Fibroblast of skin of left biceps (primary cell): Measurements from ENCODE around the gene LDAF1.
"Not testable (repeated sequence)": the region's sequence is repeated elsewhere in the genome, so short reads cannot be mapped to it uniquely, and the experiment has no call there.

ENCODE experiments used
- DNase-seq, 2 experiments: peaks; one replicate each; pipeline ENCODE4 v3.0.0-alpha.2; 2013; ENCODE audit warnings: low read depth in 2 of 2

Gene LDAF1

DNA sequence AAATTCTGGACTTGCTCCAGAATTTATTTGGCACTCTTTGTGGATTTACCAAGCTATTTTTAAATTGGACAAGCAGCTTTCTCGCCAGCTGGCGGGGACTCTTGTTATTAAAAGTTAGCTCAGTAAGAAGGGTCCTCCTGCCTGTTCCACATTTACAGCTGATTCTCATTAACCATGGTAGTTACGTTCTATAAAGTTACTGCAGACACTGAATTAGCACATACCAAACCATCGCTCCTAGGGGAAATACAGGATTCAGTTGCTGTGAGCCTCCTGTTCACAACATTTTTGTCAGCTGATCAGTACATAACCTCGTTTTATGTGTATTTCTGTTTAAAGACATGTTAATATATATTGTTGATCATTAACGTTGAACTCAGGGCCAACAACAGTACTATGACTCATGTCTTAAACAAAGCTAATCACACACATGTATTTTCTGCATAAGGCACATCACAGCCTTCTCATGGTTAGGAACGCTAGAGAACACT is 4.2 kb downstream of the LDAF1 start:
- DNase-seq, result peak; percentile 67 to 75

DNA sequence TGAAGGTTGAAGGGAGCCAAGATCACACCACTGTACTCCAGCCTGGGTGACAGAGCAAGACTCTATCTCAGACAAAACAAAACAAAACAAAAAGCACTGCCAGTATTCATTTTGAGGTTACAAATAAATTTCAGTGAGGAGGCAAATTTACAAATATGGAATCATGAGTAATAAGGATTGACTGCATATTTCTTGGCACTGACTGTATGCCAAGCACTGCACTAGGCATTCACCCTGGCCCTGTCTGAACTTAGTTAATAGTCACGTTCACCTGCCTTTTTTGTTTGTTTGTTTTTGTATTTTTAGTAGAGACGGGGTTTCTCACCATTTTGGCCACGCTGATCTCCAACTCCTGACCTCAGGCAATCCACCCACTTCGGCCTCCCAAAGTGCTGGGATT is 5.1 kb downstream of the LDAF1 start:
- no peak for DNase-seq

GRCh38 chr16:21164521-21165168 is 6.2 kb downstream of the LDAF1 start:
- no peak for DNase-seq

DNA sequence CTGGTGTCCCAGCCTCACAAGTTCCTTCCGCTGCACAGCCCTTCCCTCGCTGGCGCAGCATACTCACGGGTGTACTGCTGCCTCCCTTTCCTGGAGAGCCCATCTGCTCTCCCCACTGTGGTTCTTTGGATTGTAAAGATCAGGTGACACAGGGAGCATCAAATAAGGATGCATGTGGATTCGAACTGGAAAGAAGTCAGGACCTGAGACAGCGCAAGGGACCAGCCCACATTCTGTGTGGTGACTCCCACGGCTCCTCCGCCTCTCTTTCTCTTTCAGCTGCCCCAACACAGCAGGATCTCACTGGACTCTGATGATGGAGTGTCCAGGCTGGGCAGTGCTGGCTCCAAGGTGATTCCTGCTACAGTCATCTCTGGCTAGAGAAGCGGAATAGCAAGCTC is 8.1 kb downstream of the LDAF1 start:
- DNase-seq, result no peak

DNA sequence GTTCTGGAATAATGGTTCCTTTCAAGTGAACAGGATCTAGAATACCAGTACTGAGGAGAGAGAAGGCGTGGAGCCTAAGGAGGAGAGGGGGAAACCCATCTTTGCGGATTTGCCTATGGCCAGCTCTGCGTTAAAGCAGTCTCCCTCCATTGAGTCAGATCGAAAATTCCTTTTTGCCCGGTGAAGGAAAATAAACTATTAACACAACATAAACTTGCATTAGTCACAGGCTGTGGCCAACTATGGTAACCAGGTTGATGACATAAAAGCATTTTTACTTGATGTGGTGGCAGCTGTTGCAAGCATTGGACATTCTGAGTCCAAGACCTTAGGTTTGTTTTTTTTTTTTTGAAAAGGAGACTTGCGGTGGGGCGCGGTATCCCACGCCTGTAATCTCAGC is 8.9 kb downstream of the LDAF1 start:
- DNase-seq, result peak; percentile 24 to 30

DNA sequence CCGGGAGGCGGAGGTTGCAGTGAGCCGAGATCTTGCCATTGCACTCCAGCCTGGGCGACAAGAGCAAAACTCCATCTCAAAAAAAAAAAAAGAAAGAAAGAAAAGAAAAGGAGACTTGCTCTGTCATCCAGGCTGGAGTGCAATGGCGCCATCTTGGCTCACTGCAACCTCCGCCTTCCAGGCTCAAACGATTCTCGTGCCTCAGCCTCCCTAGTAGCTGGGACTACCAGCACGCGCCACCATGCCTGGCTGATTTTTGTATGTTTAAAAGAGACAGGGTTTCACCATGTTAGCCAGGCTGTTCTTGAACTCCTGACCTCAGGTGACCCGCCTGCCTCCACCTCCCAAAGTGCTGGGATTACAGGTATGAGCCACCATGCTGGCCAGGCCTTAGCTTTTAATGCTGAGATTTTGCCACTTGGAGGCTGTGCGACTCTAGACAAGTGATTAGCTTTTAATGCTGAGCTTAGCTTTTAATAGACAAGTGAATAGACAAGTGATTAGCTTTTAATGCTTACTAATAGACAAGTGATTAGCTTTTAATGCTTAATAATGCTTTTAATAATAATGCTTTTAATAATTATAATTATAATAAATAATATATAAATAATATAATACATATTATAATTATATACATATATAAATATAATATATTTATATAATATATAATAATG is 9.6 kb downstream of the LDAF1 start:
- DNase-seq, result no peak

- DNase-seq, result no peak
Measured at GRCh38 chr16:21169249-21169981, 10.9 kb downstream of the LDAF1 start.

- not testable (repeated sequence) for DNase-seq
Measured at GRCh38 chr16:21170116-21170515, 11.6 kb downstream of the LDAF1 start.

DNA sequence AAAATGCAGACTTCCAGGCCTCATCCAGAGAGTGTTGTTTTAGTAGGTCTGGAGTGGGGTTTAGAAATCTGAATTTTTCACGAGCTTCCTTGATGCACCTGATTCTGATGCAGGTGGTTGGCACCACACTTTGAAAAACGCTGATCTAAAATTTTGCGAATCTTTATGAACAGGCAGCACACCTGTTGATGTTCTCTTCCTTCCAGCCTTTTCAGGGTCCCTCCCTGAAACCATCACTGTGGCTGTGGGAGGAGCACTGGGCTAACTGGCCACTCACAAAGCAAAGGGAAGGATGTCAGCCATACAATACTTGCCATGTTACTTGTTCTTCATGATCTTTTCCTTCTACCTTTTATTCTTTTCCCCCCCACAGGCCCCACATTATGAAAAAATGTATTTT is 14.2 kb downstream of the LDAF1 start:
- DNase-seq, result no peak

DNA sequence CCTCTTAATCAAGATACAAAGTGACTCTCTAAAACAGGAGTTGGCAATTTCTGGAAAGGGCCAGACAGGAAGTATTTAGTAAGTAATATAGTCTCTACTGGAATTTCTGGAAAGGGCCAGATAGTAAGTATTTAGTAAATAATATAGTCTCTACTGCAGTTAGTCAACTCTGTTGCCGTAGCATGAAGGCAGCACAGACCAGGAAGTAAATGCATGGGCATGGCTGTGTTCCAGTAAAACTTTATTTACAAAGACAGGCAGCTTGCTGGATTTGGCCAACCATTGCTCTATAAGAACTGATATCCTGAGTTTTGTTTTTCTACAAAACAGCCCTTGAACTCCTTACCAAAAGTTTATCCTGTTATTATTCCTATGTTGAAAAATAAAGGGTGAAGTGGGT is 16.9 kb downstream of the LDAF1 start:
- no peak for DNase-seq

DNA sequence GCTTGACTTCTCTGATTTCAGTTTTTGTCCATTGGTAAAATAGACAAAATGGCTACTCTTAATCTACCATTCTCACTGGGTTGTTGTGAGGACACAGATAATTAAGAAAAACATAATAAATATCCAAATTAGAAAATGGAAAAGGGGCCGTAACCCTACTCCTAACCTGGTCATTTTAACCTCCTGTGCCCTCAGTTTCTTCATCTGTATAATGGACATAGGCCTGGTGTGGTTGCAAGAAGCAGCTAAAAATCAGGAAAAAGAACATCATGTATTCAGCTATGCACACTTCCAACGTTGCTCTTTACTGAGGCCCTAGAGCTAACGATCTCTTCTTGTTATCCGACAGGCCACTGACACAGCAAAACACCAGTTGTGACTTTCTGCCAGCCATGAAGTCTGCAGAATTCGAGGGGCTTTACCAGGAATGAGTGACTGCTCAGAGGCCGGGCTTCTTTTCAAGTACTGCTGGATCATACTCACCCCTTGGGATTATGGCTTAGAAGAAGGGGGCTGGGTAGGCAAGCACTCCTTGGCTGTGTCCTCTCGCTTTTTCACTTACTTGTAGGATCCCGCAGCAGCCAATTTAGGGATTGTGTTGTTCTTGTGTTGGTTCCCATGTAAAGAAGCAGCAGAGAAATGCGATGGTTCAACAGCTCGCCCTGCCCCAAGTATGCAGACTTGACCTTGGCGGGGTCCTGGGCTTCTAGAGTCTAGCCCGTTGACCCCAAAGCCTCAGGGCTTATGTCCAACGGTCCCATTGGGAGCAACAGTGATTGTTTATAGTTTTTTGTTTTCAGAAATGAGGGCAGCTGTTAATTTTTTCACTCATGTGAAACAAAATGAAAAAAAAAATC is 20.9 kb downstream of the LDAF1 start:
- DNase-seq, result no peak

DNA sequence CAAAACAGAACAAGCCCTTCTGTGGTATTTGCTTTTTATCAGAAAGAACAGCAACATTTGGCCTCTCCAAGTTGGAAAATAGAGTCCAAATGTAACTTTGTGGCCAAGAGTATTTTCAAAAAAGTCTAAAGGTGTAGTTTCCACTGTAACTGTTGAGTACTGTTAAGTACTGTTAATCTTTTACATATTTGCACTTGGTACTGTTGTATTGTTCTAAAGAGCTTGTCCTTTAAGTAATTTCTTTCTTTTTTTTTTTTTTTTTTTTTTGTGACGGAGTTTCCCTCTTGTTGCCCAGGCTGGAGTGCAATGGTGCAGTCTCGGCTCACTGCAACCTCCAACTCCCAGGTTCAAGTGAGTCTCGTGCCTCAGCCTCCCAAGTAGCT is 21.5 kb downstream of the LDAF1 start:
- DNase-seq, result no peak

DNA sequence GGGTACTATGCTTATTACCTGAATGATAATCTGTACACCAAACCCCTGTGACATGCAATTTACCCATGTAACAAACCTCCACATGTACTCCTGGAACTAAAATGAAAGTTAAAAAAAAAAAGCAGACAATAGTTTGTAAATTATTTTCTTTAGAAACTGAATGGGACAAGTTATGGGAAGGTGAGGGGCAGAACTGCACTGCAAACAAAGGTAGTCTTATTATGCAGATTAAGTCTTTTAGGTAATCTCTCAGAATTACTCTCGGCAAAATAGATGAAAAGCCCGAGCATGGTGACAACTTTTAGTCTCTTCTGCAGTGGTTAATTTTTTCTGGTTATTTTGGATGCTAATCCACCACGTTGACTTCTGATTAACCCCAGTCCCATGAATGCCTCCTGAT is 25.5 kb downstream of the LDAF1 start:
- DNase-seq, result no peak

- DNase-seq, result no peak
Measured at GRCh38 chr16:21184834-21185233, 26.4 kb downstream of the LDAF1 start.

GRCh38 chr16:21185659-21186325 is 27.3 kb downstream of the LDAF1 start:
- DNase-seq, result no peak

GRCh38 chr16:21186326-21186691 is 27.8 kb downstream of the LDAF1 start:
- no peak for DNase-seq

GRCh38 chr16:21189311-21189710 is 30.8 kb downstream of the LDAF1 start:
- DNase-seq, result no peak

DNA sequence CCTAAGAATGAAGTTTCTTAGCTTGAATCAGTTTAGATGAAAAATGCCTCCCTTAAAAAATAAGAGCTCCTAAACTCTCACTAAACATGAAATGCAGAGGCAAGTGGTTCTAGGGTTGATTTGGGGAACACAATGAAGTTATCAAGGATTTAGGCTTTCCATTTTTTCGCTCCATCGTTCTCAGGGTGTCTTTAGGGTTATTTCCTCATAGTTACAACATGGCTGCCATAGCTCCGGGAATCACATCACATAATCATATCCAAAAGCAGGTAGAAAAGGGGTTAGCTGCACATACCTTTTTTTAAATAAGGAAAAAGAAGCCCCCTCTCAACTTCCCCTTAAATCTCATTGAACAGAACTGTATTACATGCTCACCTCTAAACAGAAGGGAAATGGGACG is 31.5 kb downstream of the LDAF1 start:
- no peak for DNase-seq

DNA sequence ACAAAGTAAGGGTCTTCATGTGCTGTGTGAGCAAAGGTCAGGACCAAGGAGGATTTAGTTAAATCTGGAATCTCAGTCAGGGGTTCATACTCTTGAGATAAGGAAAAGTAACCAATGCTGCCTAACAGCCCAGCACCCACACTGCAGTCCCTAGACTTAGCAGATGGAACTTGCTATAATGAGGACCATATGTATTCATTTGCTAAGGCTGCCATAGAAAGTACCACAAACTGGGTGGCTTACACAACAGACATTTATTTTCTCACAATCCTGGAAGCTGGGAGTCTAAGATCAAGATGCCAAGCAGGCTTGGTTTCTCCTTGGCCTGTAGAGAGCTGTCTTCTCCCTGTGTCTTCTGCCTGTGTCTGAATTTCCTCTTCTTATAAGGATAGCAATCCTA is 32.1 kb downstream of the LDAF1 start:
- DNase-seq, result peak; percentile 35 to 47

- no peak for DNase-seq
Measured at GRCh38 chr16:21192991-21193390, 34.5 kb downstream of the LDAF1 start.

- DNase-seq, result no peak
Measured at GRCh38 chr16:21194771-21195301, 36.4 kb downstream of the LDAF1 start.
